IMR-90 (cell line): ENCODE data around the gene LIMCH1. TPM values are rescaled to one million over a fixed set of nuclear protein-coding genes. Genes with fewer than 3 reads are reported as not detected.
A peak's percentile ranks its signal among the peaks of the same experiment; 100 is the strongest.

Experiments used
- ATAC-seq: fragments of 200-7000 bp; cut with Tn5 transposase; 2 replicates; pipeline ENCODE4 v1.9.1; 2020; ENCODE audit warnings: low read depth, mild to moderate bottlenecking, moderate library complexity
- BruUV-seq: library from RNA; stranded (reverse); fragments of 400-500 nt; replicated peaks from 2 replicates; lab custom pipeline; 2021; lab: Mats Ljungman, UMichigan
- CTCF ChIA-PET: fragments of 300-600 bp; formaldehyde crosslinking; extraction: SDS; loops from one replicate; lab custom pipeline; 2021; ENCODE audit warnings: antibody characterized with exemption; lab: Yijun Ruan, JAX
- POLR2A ChIA-PET: fragments of 300-600 bp; sonication (Branson Sonifier 250); formaldehyde crosslinking; loops from one replicate; lab custom pipeline; 2022; ENCODE audit warnings: antibody characterized with exemption; ENCODE audit not compliant: unreplicated experiment; lab: Charles Lee
- DNase-seq: peaks from one replicate; pipeline ENCODE4 v3.0.0; 2013
- H2AFZ ChIP-seq: replicated peaks from 2 replicates; pipeline ENCODE3; 2013; ENCODE audit warnings: low read length, mild to moderate bottlenecking; ENCODE audit not compliant: poor library complexity
- H2AK5ac ChIP-seq: 2 replicates; pipeline ENCODE4 v1.6.1; 2013; ENCODE audit warnings: low read depth, low read length, inconsistent platforms
- H2AK9ac ChIP-seq: replicated peaks from 2 replicates; pipeline ENCODE3; 2013; ENCODE audit warnings: mild to moderate bottlenecking, low read depth, low read length, moderate library complexity; ENCODE audit not compliant: poor library complexity
- H2BK120ac ChIP-seq: 2 replicates; pipeline ENCODE4 v1.6.1; 2013; ENCODE audit warnings: low read depth, low read length, inconsistent platforms
- H2BK15ac ChIP-seq: 3 replicates; pipeline ENCODE4 v1.6.1; 2013; ENCODE audit warnings: low read depth, low read length, inconsistent platforms
- H2BK20ac ChIP-seq: 2 replicates; pipeline ENCODE4 v1.6.1; 2013; ENCODE audit warnings: low read depth, mild to moderate bottlenecking, inconsistent platforms, low read length, moderate library complexity
- H2BK5ac ChIP-seq: 2 replicates; pipeline ENCODE4 v1.6.1; 2013; ENCODE audit warnings: mild to moderate bottlenecking, low read depth, low read length, inconsistent platforms; ENCODE audit not compliant: poor library complexity, severe bottlenecking
- H3K14ac ChIP-seq: replicated peaks from 2 replicates; pipeline ENCODE4 v1.6.1; 2013; ENCODE audit warnings: low read depth, low read length, inconsistent platforms
- H3K18ac ChIP-seq: 2 replicates; pipeline ENCODE4 v1.6.1; 2013; ENCODE audit warnings: low read depth, low read length, control low read depth
- H3K23ac ChIP-seq: 2 replicates; pipeline ENCODE4 v1.6.1; 2013; ENCODE audit warnings: low read depth, low read length, inconsistent platforms
- H3K27ac ChIP-seq: 2 replicates; pipeline ENCODE4 v1.5.1; 2013; ENCODE audit warnings: mild to moderate bottlenecking, control low read depth, low read length; ENCODE audit not compliant: insufficient read depth
- H3K27me3 ChIP-seq: 2 replicates; pipeline ENCODE4 v1.6.1; 2013; ENCODE audit warnings: low read length; ENCODE audit not compliant: control insufficient read depth, insufficient read depth
- H3K36me3 ChIP-seq: 2 replicates; pipeline ENCODE4 v1.6.1; 2013; ENCODE audit warnings: low read length, mixed read lengths; ENCODE audit not compliant: control insufficient read depth, insufficient read depth
- H3K4ac ChIP-seq: 2 replicates; pipeline ENCODE4 v1.6.1; 2013; ENCODE audit warnings: low read depth, low read length, inconsistent platforms
- H3K4me1 ChIP-seq: 2 replicates; pipeline ENCODE4 v1.6.1; 2013; ENCODE audit warnings: low read length, mixed read lengths; ENCODE audit not compliant: control insufficient read depth, insufficient read depth
- H3K4me2 ChIP-seq: 2 replicates; pipeline ENCODE4 v1.6.1; 2013; ENCODE audit warnings: low read depth, mild to moderate bottlenecking, control low read depth, low read length, moderate library complexity
- H3K4me3 ChIP-seq: 2 replicates; pipeline ENCODE4 v1.5.1; 2013; ENCODE audit warnings: low read depth, mild to moderate bottlenecking, control low read depth, low read length, moderate library complexity; ENCODE audit not compliant: insufficient read depth
- H3K56ac ChIP-seq: 2 replicates; pipeline ENCODE4 v1.6.1; 2013; ENCODE audit warnings: low read length, inconsistent platforms; ENCODE audit not compliant: insufficient read depth; ENCODE audit errors: extremely low read depth
- H3K79me1 ChIP-seq, 2 experiments: 2 replicates each; pipeline ENCODE4 v1.6.1; 2013; ENCODE audit warnings: low read length in 2 of 2, inconsistent platforms in 1 of 2, low read depth in 1 of 2
- H3K9ac ChIP-seq: 2 replicates; pipeline ENCODE4 v1.6.1; 2013; ENCODE audit warnings: low read depth, low read length, control low read depth
- H3K9me1 ChIP-seq: 2 replicates; pipeline ENCODE4 v1.6.1; 2013; ENCODE audit warnings: low read length, inconsistent platforms; ENCODE audit not compliant: insufficient read depth
- H3K9me3 ChIP-seq: 2 replicates; pipeline ENCODE4 v1.6.1; 2013; ENCODE audit warnings: low read length; ENCODE audit not compliant: control insufficient read depth, insufficient read depth
- H4K20me1 ChIP-seq: 2 replicates; pipeline ENCODE4 v1.6.1; 2013; ENCODE audit warnings: low read length, inconsistent platforms; ENCODE audit not compliant: insufficient read depth
- H4K5ac ChIP-seq: 2 replicates; pipeline ENCODE4 v1.6.1; 2013; ENCODE audit warnings: mild to moderate bottlenecking, low read depth, low read length, control low read depth
- H4K8ac ChIP-seq, 2 experiments: 2 replicates each; pipeline ENCODE4 v1.6.1; 2013; ENCODE audit warnings: low read depth in 2 of 2, low read length in 2 of 2, control low read depth in 1 of 2, inconsistent platforms in 1 of 2
- H4K91ac ChIP-seq: 2 replicates; pipeline ENCODE4 v1.6.1; 2013; ENCODE audit warnings: low read depth, low read length, inconsistent platforms; ENCODE audit not compliant: insufficient read depth
- CEBPB ChIP-seq: IDR thresholded peaks from 2 replicates; pipeline ENCODE4 v1.6.1; 2012; ENCODE audit warnings: low read depth, low read length, improper control_type of control experiment
- RCOR1 ChIP-seq: IDR thresholded peaks from 2 replicates; pipeline ENCODE4 v1.6.1; 2012; ENCODE audit warnings: mild to moderate bottlenecking, low read length, improper control_type of control experiment; ENCODE audit not compliant: insufficient replicate concordance
- WGBS, 2 experiments: methylation state at CpG; one replicate each; pipeline versions ENCODE4 v1.1.5 to v1.1.7; 2013; ENCODE audit warnings: missing lambda C conversion rate in 2 of 2; ENCODE audit not compliant: insufficient read length in 1 of 2; ENCODE audit errors: extremely low coverage in 2 of 2; 5-methylcytosine and 5-hydroxymethylcytosine counted together
- dilution Hi-C: fragments of 300-500 bp; cut with HindIII; formaldehyde crosslinking; loops from one replicate; pipeline ENCODE4 v1.14.3; 2018; ENCODE audit warnings: low sequenced_read_pairs; ENCODE audit not compliant: unreplicated experiment
- in situ Hi-C: fragments of 300-500 bp; cut with MboI; formaldehyde crosslinking; loops from 3 replicates; pipeline ENCODE4 v1.14.3; 2019; ENCODE audit warnings: low sequenced_read_pairs, inconsistent platforms, mixed read lengths
- intact Hi-C: fragments of 100-400 bp; cut with micrococcal nuclease; formaldehyde crosslinking; loops from 2 replicates; pipeline ENCODE4 v1.10.0; 2022
- polyA plus RNA-seq, 3 experiments: library from polyadenylated mRNA; depleted of rRNA; stranded (reverse); fragments of >200 nt; gene quantifications; 2 replicates each; pipeline ENCODE4 v1.2.3, GENCODE V29; 2012; ENCODE audit warnings: low replicate concordance in 1 of 3
- total RNA-seq: library from RNA; depleted of rRNA; stranded (reverse); fragments of >200 nt; gene quantifications from 2 replicates; pipeline ENCODE4 v1.2.3, GENCODE V29; 2012

Gene LIMCH1
- total and polyA plus RNA-seq, 2 of the 4 experiments (the other 2 are of a cell fraction), result 0.89 to 2.9 TPM

- no peak overlapping the region for H3K18ac ChIP-seq
- H4K91ac ChIP-seq, result no peak overlapping the region
- ATAC-seq (no peak), DNase-seq (no peak)
- H4K8ac ChIP-seq, result no peak overlapping the region
- peaks cover 88% of the 10 kb centered on the region for H3K27me3 ChIP-seq
- peaks cover 26% of the 10 kb centered on the region for H3K9me3 ChIP-seq
- POLR2A ChIA-PET, result no interaction called here
- in situ Hi-C loops, result no loop called here
- H3K27ac ChIP-seq, result no peak overlapping the region
- H4K20me1 ChIP-seq, result peaks cover 6% of the 10 kb centered on the region; the same call in 1 of the 2 replicates
- H3K9ac ChIP-seq, result no peak overlapping the region
- WGBS, 2 experiments, result 3% methylated on average over 7 of the region's 33 CpGs; no CpG with 5 or more reads in 1 of the 2 experiments
- no TSS peak for BruUV-seq
- no peak overlapping the region for H3K4me3 ChIP-seq
- H2BK120ac ChIP-seq, result no peak overlapping the region
- intact Hi-C loops, result no loop called here
- H2BK20ac ChIP-seq, result no peak overlapping the region
- dilution Hi-C loops, result no loop called here
- no peak overlapping the region for H2AK5ac ChIP-seq
- TF ChIP-seq CEBPB (peak; percentile 38; the same call in 1 of the 2 replicates), RCOR1 (no peak)
- no peak overlapping the region for H2BK5ac ChIP-seq
- H2AFZ ChIP-seq, result peak overlapping the region; percentile 36
- no peak overlapping the region for H3K4me2 ChIP-seq
- H3K36me3 ChIP-seq, result no peaks in the 10 kb centered on the region
- no peak overlapping the region for H2AK9ac ChIP-seq
- no peak overlapping the region for H3K14ac ChIP-seq
- no peak overlapping the region for H3K56ac ChIP-seq
- H3K4me1 ChIP-seq, result no peaks in the 10 kb centered on the region; the same call in 1 of the 2 replicates
- H3K4ac ChIP-seq, result no peak overlapping the region
- H3K9me1 ChIP-seq, result no peaks in the 10 kb centered on the region
- CTCF ChIA-PET, result interaction anchor here (0.6 kb wide), 1 partner anchor 188 kb away, joined by 3 read pairs; no protein-coding TSS in a partner anchor
- no peak overlapping the region for H4K5ac ChIP-seq
- H3K23ac ChIP-seq, result no peak overlapping the region
- no peak overlapping the region for H2BK15ac ChIP-seq
- no peaks in the 10 kb centered on the region for H3K79me1 ChIP-seq
Observed at GRCh38 chr4:41744572-41745291, 206.8 kb downstream of the LIMCH1 start.
